Stimulated activated CD8-positive, alpha-beta memory T cell treated with anti-CD3 and anti-CD28 coated beads, Interleukin-4, amount 100 ng/mL, for 4 hours (primary cell): ENCODE results near the gene CARTPT.

Experiments used
- DNase-seq, 2 donors: peaks; one replicate each; pipeline ENCODE4 v3.0.0-alpha.2; 2020; ENCODE audit warnings: low read depth in 2 of 2, low spot score in 1 of 2

Gene CARTPT

GRCh38 chr5:71719063-71719964 is at the start of gene CARTPT:
TSS of gene CARTPT (plus strand) at chr5:71719275. CDS start at chr5:71719294, 19 bp downstream.
- no peak for DNase-seq

- DNase-seq: no peak
Measured at GRCh38 chr5:71677977-71678376, 41.1 kb upstream of the CARTPT start.

GRCh38 chr5:71679714-71680113 is 39.4 kb upstream of the CARTPT start:
- no peak for DNase-seq

GRCh38 chr5:71680510-71680909 is 38.6 kb upstream of the CARTPT start:
- no peak for DNase-seq

GRCh38 chr5:71681296-71681695 is 37.8 kb upstream of the CARTPT start:
- DNase-seq: no peak

- no peak for DNase-seq
Measured at GRCh38 chr5:71684309-71684708, 34.8 kb upstream of the CARTPT start.

GRCh38 chr5:71693828-71694427 is 25.1 kb upstream of the CARTPT start:
- no peak for DNase-seq

GRCh38 chr5:71695071-71695470 is 24.0 kb upstream of the CARTPT start:
- DNase-seq: no peak

GRCh38 chr5:71695595-71695994 is 23.5 kb upstream of the CARTPT start:
- DNase-seq: no peak

- no peak for DNase-seq
Measured at GRCh38 chr5:71697967-71698366, 21.1 kb upstream of the CARTPT start.

- no peak for DNase-seq
Measured at GRCh38 chr5:71699233-71699632, 19.8 kb upstream of the CARTPT start.

GRCh38 chr5:71699751-71700150 is 19.3 kb upstream of the CARTPT start:
- DNase-seq: no peak

- DNase-seq: no peak
Measured at GRCh38 chr5:71700803-71701202, 18.3 kb upstream of the CARTPT start.

- no peak for DNase-seq
Measured at GRCh38 chr5:71701407-71701806, 17.7 kb upstream of the CARTPT start.

GRCh38 chr5:71703941-71704340 is 15.1 kb upstream of the CARTPT start:
- DNase-seq: no peak

GRCh38 chr5:71705421-71705820 is 13.7 kb upstream of the CARTPT start:
- DNase-seq: no peak

GRCh38 chr5:71706906-71707305 is 12.2 kb upstream of the CARTPT start:
- DNase-seq: no peak

GRCh38 chr5:71711610-71712009 is 7.5 kb upstream of the CARTPT start:
- DNase-seq: no peak

- DNase-seq: no peak
Measured at GRCh38 chr5:71714911-71715310, 4.2 kb upstream of the CARTPT start.

- DNase-seq: no peak
Measured at GRCh38 chr5:71727978-71728377, 8.9 kb downstream of the CARTPT start.

GRCh38 chr5:71731015-71731414 is 11.9 kb downstream of the CARTPT start:
- no peak for DNase-seq

- DNase-seq: no peak
Measured at GRCh38 chr5:71732011-71732410, 12.9 kb downstream of the CARTPT start.

- DNase-seq: no peak
Measured at GRCh38 chr5:71734141-71734540, 15.1 kb downstream of the CARTPT start.
